Natural killer cell (primary cell): ENCODE data around the gene RASL10A. TPM values are rescaled to one million over a fixed set of nuclear protein-coding genes. Genes with fewer than 3 reads are reported as not detected.

Experiments
- ATAC-seq, 3 donors: fragments of 150-1000 bp in 2 of 3; fragments of 200-7000 bp in 1 of 3; cut with Tn5 transposase; 1 replicate in 1 of 3; 2 replicates in 2 of 3; pipeline ENCODE4 v1.10.0; 2021; ENCODE audit warnings: mild to moderate bottlenecking in 2 of 3, moderate library complexity in 2 of 3
- DNase-seq, 2 donors: peaks; one replicate each; pipeline versions ENCODE4 v3.0.0 to v3.0.0-alpha.2; 2013 to 2021; ENCODE audit warnings: mixed read lengths in 1 of 2
- H3K27ac ChIP-seq: one replicate; pipeline ENCODE4 v1.5.1; 2013; ENCODE audit warnings: mild to moderate bottlenecking, low read length
- H3K27me3 ChIP-seq: one replicate; pipeline ENCODE4 v1.6.1; 2013; ENCODE audit warnings: low read length; ENCODE audit not compliant: control insufficient read depth, insufficient read depth
- H3K36me3 ChIP-seq: one replicate; pipeline ENCODE4 v1.6.1; 2013; ENCODE audit warnings: low read length; ENCODE audit not compliant: control insufficient read depth, insufficient read depth
- H3K4me1 ChIP-seq: one replicate; pipeline ENCODE4 v1.6.1; 2013; ENCODE audit warnings: low read length; ENCODE audit not compliant: control insufficient read depth, insufficient read depth
- H3K4me3 ChIP-seq: one replicate; pipeline ENCODE4 v1.5.1; 2013; ENCODE audit warnings: low read length
- H3K9me3 ChIP-seq: one replicate; pipeline ENCODE4 v1.6.1; 2013; ENCODE audit warnings: low read length; ENCODE audit not compliant: control insufficient read depth, insufficient read depth
- H3K27ac Mint-ChIP-seq, 2 donors: one replicate each; pipeline ENCODE4 v1.8.0; 2022; ENCODE audit warnings: mild to moderate bottlenecking in 2 of 2, mixed read lengths in 2 of 2, moderate library complexity in 1 of 2
- H3K27me3 Mint-ChIP-seq, 2 donors: one replicate each; pipeline ENCODE4 v1.8.0; 2022; ENCODE audit warnings: low read depth in 2 of 2, mixed read lengths in 2 of 2
- H3K36me3 Mint-ChIP-seq: one replicate; pipeline ENCODE4 v1.8.0; 2022; ENCODE audit warnings: mixed read lengths
- H3K4me1 Mint-ChIP-seq, 2 donors: one replicate each; pipeline ENCODE4 v1.8.0; 2022; ENCODE audit warnings: mixed read lengths in 2 of 2
- H3K4me3 Mint-ChIP-seq: one replicate; pipeline ENCODE4 v1.8.0; 2022; ENCODE audit warnings: mild to moderate bottlenecking, moderate library complexity, mixed read lengths
- H3K9me3 Mint-ChIP-seq, 2 donors: one replicate each; pipeline ENCODE4 v1.8.0; 2022; ENCODE audit warnings: mixed read lengths in 2 of 2
- CTCF ChIP-seq: fragments of 200-600 bp; IDR thresholded peaks from one replicate; pipeline ENCODE4 v1.8.0; 2022; ENCODE audit warnings: antibody characterized with exemption
- WGBS: methylation state at CpG from one replicate; pipeline ENCODE4 v1.1.7; 2013; ENCODE audit warnings: missing lambda C conversion rate; ENCODE audit not compliant: insufficient coverage; 5-methylcytosine and 5-hydroxymethylcytosine counted together
- intact Hi-C: fragments of 100-400 bp; cut with micrococcal nuclease; formaldehyde crosslinking; loops from one replicate; pipeline ENCODE4 v1.14.2; 2022
- total RNA-seq, 4 donors: library from RNA; stranded (reverse); fragments of 120-200 nt in 1 of 4; gene quantifications; one replicate each; pipeline versions ENCODE4 v1.2.3 to v1.2.4, GENCODE V29; 2013 to 2022

Gene RASL10A
- total RNA-seq, 3 donors from 2014 or later (not counting 1 experiment from before 2014, with no cell fraction given), result 0.20 to 0.28 TPM; not detected in 1

- TF ChIP-seq CTCF, result no peak
- no peaks in the 10 kb centered on the region for H3K9me3 ChIP-seq
- Mint-ChIP-seq H3K27ac (peak overlapping the region; percentile 59 to 73), H3K27me3 (peaks cover 0 to 14% of the 10 kb centered on the region in 2 donors), H3K9me3 (no peaks in the 10 kb centered on the region), H3K4me3 (no peak overlapping the region), H3K4me1 (peaks cover 8 to 23% of the 10 kb centered on the region in 2 donors), H3K36me3 (peaks cover 19% of the 10 kb centered on the region)
- peaks cover 48% of the 10 kb centered on the region for H3K36me3 ChIP-seq
- intact Hi-C loops, result no loop called here
- peaks cover 7% of the 10 kb centered on the region for H3K27me3 ChIP-seq
- no peak overlapping the region for H3K4me3 ChIP-seq
- no peak for DNase-seq
- peaks cover 3% of the 10 kb centered on the region for H3K4me1 ChIP-seq
- H3K27ac ChIP-seq, result no peak overlapping the region
- peak in 1 of 3 donors; percentile 11 for ATAC-seq
- 86% methylated on average over 10 of the region's 10 CpGs for WGBS
These were observed 14.5 kb downstream of the RASL10A start for GRCh38 chr22:29300807-29301601.

- no peak overlapping the region for H3K4me3 ChIP-seq
- no peak for DNase-seq
- no peaks in the 10 kb centered on the region for H3K4me1 ChIP-seq
- H3K27ac Mint-ChIP-seq, result peak overlapping the region; percentile 59 to 73
- peaks cover 0 to 8% of the 10 kb centered on the region in 2 donors for H3K27me3 Mint-ChIP-seq
- intact Hi-C loops, result no loop called here
- ATAC-seq, result no peak
- no peaks in the 10 kb centered on the region for H3K9me3 ChIP-seq
- TF ChIP-seq CTCF, result no peak
- peaks cover 53% of the 10 kb centered on the region for H3K36me3 ChIP-seq
- H3K27me3 ChIP-seq, result peaks cover 2% of the 10 kb centered on the region
- 89% methylated on average over 4 of the region's 4 CpGs for WGBS
- no peak overlapping the region for H3K4me3 Mint-ChIP-seq
- H3K36me3 Mint-ChIP-seq, result peaks cover 19% of the 10 kb centered on the region
- no peaks in the 10 kb centered on the region for H3K9me3 Mint-ChIP-seq
- H3K27ac ChIP-seq, result no peak overlapping the region
- H3K4me1 Mint-ChIP-seq, result peaks cover 8 to 20% of the 10 kb centered on the region in 2 donors
These were observed 15.1 kb downstream of the RASL10A start for GRCh38 chr22:29300467-29300806.

- intact Hi-C loops, result no loop called here
- H3K36me3 Mint-ChIP-seq, result peaks cover 19% of the 10 kb centered on the region
- TF ChIP-seq CTCF, result no peak
- peaks cover 65% of the 10 kb centered on the region for H3K36me3 ChIP-seq
- H3K9me3 ChIP-seq, result no peaks in the 10 kb centered on the region
- H3K27me3 Mint-ChIP-seq, result no peaks in the 10 kb centered on the region
- no peaks in the 10 kb centered on the region for H3K4me1 ChIP-seq
- H3K27ac ChIP-seq, result no peak overlapping the region
- no peak overlapping the region for H3K4me3 Mint-ChIP-seq
- peaks cover 8 to 20% of the 10 kb centered on the region in 2 donors for H3K4me1 Mint-ChIP-seq
- H3K27me3 ChIP-seq, result no peaks in the 10 kb centered on the region
- DNase-seq (no peak), ATAC-seq (peak in 1 of 3 donors; percentile 8)
- 91% methylated on average over 19 of the region's 19 CpGs for WGBS
- H3K27ac Mint-ChIP-seq, result peak overlapping the region; percentile 77
- H3K9me3 Mint-ChIP-seq, result no peaks in the 10 kb centered on the region
- no peak overlapping the region for H3K4me3 ChIP-seq
These were observed 16.2 kb downstream of the RASL10A start for GRCh38 chr22:29299136-29299900.
